Panc1 (cell line): ENCODE measurements around the gene NUPR2.

Source experiments
- CTCF ChIP-seq: fragments of 450-650 bp; IDR thresholded peaks from 2 replicates; pipeline ENCODE4 v1.5.1; 2017; ENCODE audit warnings: mild to moderate bottlenecking
- POLR2AphosphoS5 ChIP-seq: IDR thresholded peaks from 2 replicates; pipeline ENCODE4 v1.6.1; 2012; ENCODE audit warnings: mild to moderate bottlenecking, low read depth, low read length, moderate library complexity
- TF ChIP-seq, protein P1 (sequence below), 2 experiments: IDR thresholded peaks; 2 replicates each; pipeline ENCODE4 v1.6.1; 2011 to 2012; ENCODE audit warnings: low read depth in 2 of 2, control low read depth in 1 of 2, low read length in 1 of 2, mild to moderate bottlenecking in 1 of 2, moderate library complexity in 1 of 2; ENCODE audit not compliant: insufficient read depth in 1 of 2

DNA sequence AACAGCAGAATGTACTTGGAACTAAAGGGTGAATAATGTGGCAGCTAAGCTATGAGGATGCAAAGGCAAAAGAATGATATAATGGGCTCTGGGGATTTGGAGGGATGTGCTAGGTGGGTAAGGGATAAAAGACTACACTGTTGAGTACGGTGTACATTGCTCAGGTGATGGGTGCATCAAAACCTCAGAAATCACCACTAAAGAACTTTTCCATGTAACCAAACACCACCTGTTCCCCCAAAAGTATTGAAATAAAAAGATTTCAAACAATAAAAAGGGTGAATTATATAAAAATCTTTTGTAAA, 8.3 kb downstream of the NUPR2 start:
- TF ChIP-seq CTCF (no peak), POLR2AphosphoS5 (no peak)
- TF ChIP-seq, protein P1, sequence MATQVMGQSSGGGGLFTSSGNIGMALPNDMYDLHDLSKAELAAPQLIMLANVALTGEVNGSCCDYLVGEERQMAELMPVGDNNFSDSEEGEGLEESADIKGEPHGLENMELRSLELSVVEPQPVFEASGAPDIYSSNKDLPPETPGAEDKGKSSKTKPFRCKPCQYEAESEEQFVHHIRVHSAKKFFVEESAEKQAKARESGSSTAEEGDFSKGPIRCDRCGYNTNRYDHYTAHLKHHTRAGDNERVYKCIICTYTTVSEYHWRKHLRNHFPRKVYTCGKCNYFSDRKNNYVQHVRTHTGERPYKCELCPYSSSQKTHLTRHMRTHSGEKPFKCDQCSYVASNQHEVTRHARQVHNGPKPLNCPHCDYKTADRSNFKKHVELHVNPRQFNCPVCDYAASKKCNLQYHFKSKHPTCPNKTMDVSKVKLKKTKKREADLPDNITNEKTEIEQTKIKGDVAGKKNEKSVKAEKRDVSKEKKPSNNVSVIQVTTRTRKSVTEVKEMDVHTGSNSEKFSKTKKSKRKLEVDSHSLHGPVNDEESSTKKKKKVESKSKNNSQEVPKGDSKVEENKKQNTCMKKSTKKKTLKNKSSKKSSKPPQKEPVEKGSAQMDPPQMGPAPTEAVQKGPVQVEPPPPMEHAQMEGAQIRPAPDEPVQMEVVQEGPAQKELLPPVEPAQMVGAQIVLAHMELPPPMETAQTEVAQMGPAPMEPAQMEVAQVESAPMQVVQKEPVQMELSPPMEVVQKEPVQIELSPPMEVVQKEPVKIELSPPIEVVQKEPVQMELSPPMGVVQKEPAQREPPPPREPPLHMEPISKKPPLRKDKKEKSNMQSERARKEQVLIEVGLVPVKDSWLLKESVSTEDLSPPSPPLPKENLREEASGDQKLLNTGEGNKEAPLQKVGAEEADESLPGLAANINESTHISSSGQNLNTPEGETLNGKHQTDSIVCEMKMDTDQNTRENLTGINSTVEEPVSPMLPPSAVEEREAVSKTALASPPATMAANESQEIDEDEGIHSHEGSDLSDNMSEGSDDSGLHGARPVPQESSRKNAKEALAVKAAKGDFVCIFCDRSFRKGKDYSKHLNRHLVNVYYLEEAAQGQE (IDR thresholded peaks at IDR 0.05; ENCODE audit: insufficient read depth in 1 of 2, low read depth in 2 of 2, low read length in 1 of 2) = no peak
